ENCODE results near the gene C14orf132.

GRCh38 chr14:96057738-96058137, 18.6 kb downstream of the C14orf132 start:
- TF ChIP-seq SMC3 (IDR thresholded peaks at IDR 0.05; ENCODE audit: low read depth, low read length) (no peak), POLR2A (IDR thresholded peaks at IDR 0.05; ENCODE audit: low read depth, low read length) (no peak)
